Activated CD4-positive, alpha-beta T cell treated with anti-CD3 and anti-CD28 coated beads, Interleukin-2, Interleukin-4, amounts not matched to agents 100 ng/mL and 50 ng/mL, durations not matched to agents 16 hours and 8 hours (primary cell): ENCODE measurements around the gene EVPLL.
"Not testable (repeated sequence)": the region's sequence is repeated elsewhere in the genome, so short reads cannot be mapped to it uniquely, and the experiment has no call there.

Source experiments
- DNase-seq: peaks from one replicate; pipeline ENCODE4 v3.0.0-alpha.2; 2020; ENCODE audit warnings: low spot score

Gene EVPLL

GRCh38 chr17:18425593-18425992 is 48.0 kb downstream of the EVPLL start:
- not testable (repeated sequence) for DNase-seq

GRCh38 chr17:18426639-18427038 is 49.1 kb downstream of the EVPLL start:
- DNase-seq = not testable (repeated sequence)

- DNase-seq = not testable (repeated sequence)
Observed at GRCh38 chr17:18432206-18432605, 54.6 kb downstream of the EVPLL start.
